Neural progenitor cell (in vitro differentiated cells): ENCODE data around the gene COG4.

Experiments
- CTCF ChIP-seq: fragments of 200-600 bp; sonication (generic); IDR thresholded peaks from 2 replicates; pipeline ENCODE4 v1.5.1; 2017; ENCODE audit warnings: antibody characterized with exemption, mild to moderate bottlenecking
- EZH2phosphoT487 ChIP-seq: fragments of 200-600 bp; sonication (generic); IDR thresholded peaks from 2 replicates; pipeline ENCODE4 v1.6.1; 2017; ENCODE audit warnings: antibody characterized with exemption

GRCh38 chr16:70473446-70474319 lies 49.7 kb downstream of the COG4 start:
- TF ChIP-seq EZH2phosphoT487, result no peak
- TF ChIP-seq CTCF, result no peak
